GM23338 (cell line): ENCODE results near the gene FOXC2. TPM values are rescaled to one million over a fixed set of nuclear protein-coding genes. Genes with fewer than 3 reads are reported as not detected.

Experiments used
- ATAC-seq: fragments of 200-7000 bp; cut with Tn5 transposase; 3 replicates; pipeline ENCODE4 v1.9.1; 2020
- DNase-seq: peaks from one replicate; pipeline ENCODE4 v3.0.0-alpha.2; 2015; ENCODE audit warnings: low spot score
- H2AFZ ChIP-seq: fragments of 200-600 bp; sonication (generic); 2 replicates; pipeline ENCODE4 v1.8.0; 2016; ENCODE audit warnings: antibody characterized with exemption, mild to moderate bottlenecking, moderate library complexity
- H3F3A ChIP-seq: fragments of 200-600 bp; sonication (generic); replicated peaks from 2 replicates; pipeline ENCODE4 v1.8.0; 2017; ENCODE audit warnings: antibody characterized with exemption, mixed run types, low read depth
- H3K27ac ChIP-seq: fragments of 200-600 bp; sonication (generic); 2 replicates; pipeline ENCODE4 v1.6.1; 2016; ENCODE audit warnings: low read depth
- H3K27me3 ChIP-seq: fragments of 200-600 bp; sonication (generic); 2 replicates; pipeline ENCODE4 v1.8.0; 2016; ENCODE audit warnings: mild to moderate bottlenecking, mixed run types, moderate library complexity; ENCODE audit not compliant: insufficient read depth
- H3K36me3 ChIP-seq: fragments of 200-600 bp; sonication (generic); 2 replicates; pipeline ENCODE4 v1.8.0; 2016; ENCODE audit warnings: mild to moderate bottlenecking; ENCODE audit not compliant: insufficient read depth
- H3K4me1 ChIP-seq: fragments of 200-600 bp; sonication (generic); 2 replicates; pipeline ENCODE4 v1.8.0; 2016; ENCODE audit warnings: mild to moderate bottlenecking, moderate library complexity; ENCODE audit not compliant: insufficient read depth
- H3K4me2 ChIP-seq: fragments of 200-600 bp; sonication (generic); 2 replicates; pipeline ENCODE4 v1.7.1; 2017; ENCODE audit warnings: mixed run types
- H3K4me3 ChIP-seq: fragments of 200-600 bp; sonication (generic); 2 replicates; pipeline ENCODE4 v1.6.1; 2016; ENCODE audit warnings: mixed run types
- H3K79me2 ChIP-seq: fragments of 200-600 bp; sonication (generic); replicated peaks from 2 replicates; pipeline ENCODE4 v1.8.0; 2017; ENCODE audit warnings: mild to moderate bottlenecking; ENCODE audit not compliant: insufficient read depth
- H3K9me2 ChIP-seq: fragments of 200-600 bp; sonication (generic); 2 replicates; pipeline ENCODE4 v1.8.0; 2017; ENCODE audit not compliant: insufficient read depth
- H4K20me1 ChIP-seq: fragments of 200-600 bp; sonication (generic); replicated peaks from 2 replicates; pipeline ENCODE4 v1.8.0; 2017; ENCODE audit warnings: mild to moderate bottlenecking; ENCODE audit not compliant: insufficient read depth
- H3K27ac Mint-ChIP-seq: 2 replicates; pipeline ENCODE4 v1.8.0; 2020; ENCODE audit warnings: inconsistent platforms, mild to moderate bottlenecking, moderate library complexity, mixed read lengths
- H3K27me3 Mint-ChIP-seq: 3 replicates; pipeline ENCODE4 v1.8.0; 2022; ENCODE audit warnings: low read depth, mild to moderate bottlenecking, moderate library complexity, mixed read lengths, inconsistent platforms; ENCODE audit not compliant: insufficient read depth, poor library complexity
- H3K36me3 Mint-ChIP-seq: 3 replicates; pipeline ENCODE4 v1.8.0; 2021; ENCODE audit warnings: low read depth, mild to moderate bottlenecking, inconsistent platforms, moderate library complexity, mixed read lengths
- H3K4me1 Mint-ChIP-seq: 3 replicates; pipeline ENCODE4 v1.8.0; 2020; ENCODE audit warnings: mild to moderate bottlenecking, inconsistent platforms, mixed read lengths
- H3K4me3 Mint-ChIP-seq: 3 replicates; pipeline ENCODE4 v1.8.0; 2021; ENCODE audit warnings: moderate library complexity, mild to moderate bottlenecking, inconsistent platforms, mixed read lengths
- H3K9me3 Mint-ChIP-seq: 3 replicates; pipeline ENCODE4 v1.8.0; 2020; ENCODE audit warnings: moderate library complexity, mild to moderate bottlenecking, inconsistent platforms, mixed read lengths
- CREB1 ChIP-seq: fragments of 250-450 bp; sonication (Bioruptor Pico); IDR thresholded peaks from 2 replicates; pipeline ENCODE4 v1.5.0; 2020; ENCODE audit warnings: low read depth, mild to moderate bottlenecking, moderate library complexity
- CTCF ChIP-seq, 2 experiments: fragments of 200-600 bp in 1 of 2; sonication (generic) in 1 of 2; conservative IDR thresholded peaks; 2 replicates each; pipeline versions ENCODE4 v1.5.1 to v1.6.1; 2016 to 2017; ENCODE audit warnings: antibody characterized with exemption in 2 of 2, low read depth in 2 of 2, mild to moderate bottlenecking in 2 of 2, moderate library complexity in 1 of 2
- EZH2 ChIP-seq: fragments of 200-600 bp; sonication (generic); IDR thresholded peaks from one replicate; pipeline ENCODE4 v1.8.0; 2017; ENCODE audit warnings: antibody characterized with exemption, mild to moderate bottlenecking, low read depth; ENCODE audit not compliant: unreplicated experiment
- EZH2phosphoT487 ChIP-seq: fragments of 200-600 bp; sonication (generic); IDR thresholded peaks from one replicate; pipeline ENCODE4 v1.8.1; 2018; ENCODE audit warnings: antibody characterized with exemption; ENCODE audit not compliant: unreplicated experiment
- JUNB ChIP-seq: IDR thresholded peaks from one replicate; pipeline ENCODE4 v1.6.1; 2016; ENCODE audit warnings: antibody characterized with exemption; ENCODE audit not compliant: unreplicated experiment
- NANOG ChIP-seq: IDR thresholded peaks from 2 replicates; pipeline ENCODE4 v1.6.1; 2016; ENCODE audit warnings: antibody characterized with exemption, borderline replicate concordance
- POLR2AphosphoS5 ChIP-seq: IDR thresholded peaks from 2 replicates; pipeline ENCODE4 v1.6.1; 2016; ENCODE audit warnings: antibody characterized with exemption, low read depth
- REST ChIP-seq: IDR thresholded peaks from one replicate; pipeline ENCODE4 v1.6.1; 2018; ENCODE audit warnings: antibody characterized with exemption; ENCODE audit not compliant: unreplicated experiment
- STAT1 ChIP-seq: IDR thresholded peaks from one replicate; pipeline ENCODE4 v1.6.1; 2016; ENCODE audit warnings: antibody characterized with exemption; ENCODE audit not compliant: unreplicated experiment
- ZNF114 ChIP-seq: fragments of 250-450 bp; sonication (Bioruptor Pico); IDR thresholded peaks from 2 replicates; pipeline ENCODE4 v1.5.0; 2020; ENCODE audit warnings: mild to moderate bottlenecking, moderate library complexity
- ZNF331 ChIP-seq: fragments of 250-450 bp; sonication (Bioruptor Pico); IDR thresholded peaks from 2 replicates; pipeline ENCODE4 v1.5.0; 2020; ENCODE audit warnings: low read depth, mild to moderate bottlenecking, moderate library complexity
- ZNF462 ChIP-seq: fragments of 250-450 bp; sonication (Bioruptor Pico); IDR thresholded peaks from 2 replicates; pipeline ENCODE4 v1.5.0; 2020; ENCODE audit warnings: mild to moderate bottlenecking, moderate library complexity
- polyA plus RNA-seq: library from polyadenylated mRNA; unstranded; fragments of >200 nt; fragmentation: Nextera tagmentation; extraction: Ambion mirVana; gene quantifications from 2 replicates; pipeline ENCODE4 v1.2.1, GENCODE V29; 2016
- total RNA-seq: library from RNA; depleted of rRNA; stranded (reverse); fragments of >200 nt; shearing (Covaris generic); gene quantifications from 2 replicates; pipeline ENCODE4 v1.2.3, GENCODE V29; 2014
- TF ChIP-seq, protein P1 (sequence below): IDR thresholded peaks from 2 replicates; pipeline ENCODE4 v1.6.1; 2016; ENCODE audit warnings: antibody characterized with exemption

FOXC2 gene
- total and polyA plus RNA-seq, 2 experiments from 2014 or later = 0.16 TPM; not detected in 1

DNA sequence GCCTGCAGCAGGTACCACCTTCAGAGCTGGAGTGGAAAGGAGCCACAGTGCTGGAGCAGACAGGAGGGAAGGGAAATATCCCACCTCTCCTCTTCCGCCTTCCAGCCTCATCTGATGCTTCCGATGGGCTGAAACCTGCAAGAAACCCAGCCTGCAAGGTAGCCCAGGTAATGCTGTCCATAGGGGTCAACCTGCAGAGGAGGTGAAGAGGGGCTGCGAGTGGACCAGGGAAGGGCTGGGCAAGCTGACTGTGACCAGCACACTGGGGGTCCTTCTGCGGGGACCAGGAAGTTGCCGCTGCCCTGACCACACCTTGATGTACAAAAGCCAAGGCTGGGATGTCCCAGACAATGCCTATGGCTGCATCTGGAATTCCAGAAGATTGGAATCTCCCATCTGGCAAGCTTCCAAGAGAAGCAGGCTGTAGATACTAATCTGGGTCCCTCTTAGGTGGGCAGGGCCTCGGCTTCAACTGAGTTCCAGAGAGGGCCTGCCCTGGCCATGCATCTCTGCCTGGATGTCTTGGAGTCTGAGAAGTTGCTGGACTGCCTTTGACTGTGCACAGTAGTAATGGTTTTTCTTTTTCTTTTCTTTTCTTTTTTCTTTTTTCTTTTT, 17.5 kb downstream of the FOXC2 start:
- TF ChIP-seq CREB1 = no peak
- no peak for TF ChIP-seq POLR2AphosphoS5
- no peak for TF ChIP-seq JUNB
- no peak for TF ChIP-seq ZNF114 (CRISPR knock-in tag)
- TF ChIP-seq EZH2phosphoT487 = no peak
- TF ChIP-seq ZNF331 (CRISPR knock-in tag) = no peak
- TF ChIP-seq, protein P1, sequence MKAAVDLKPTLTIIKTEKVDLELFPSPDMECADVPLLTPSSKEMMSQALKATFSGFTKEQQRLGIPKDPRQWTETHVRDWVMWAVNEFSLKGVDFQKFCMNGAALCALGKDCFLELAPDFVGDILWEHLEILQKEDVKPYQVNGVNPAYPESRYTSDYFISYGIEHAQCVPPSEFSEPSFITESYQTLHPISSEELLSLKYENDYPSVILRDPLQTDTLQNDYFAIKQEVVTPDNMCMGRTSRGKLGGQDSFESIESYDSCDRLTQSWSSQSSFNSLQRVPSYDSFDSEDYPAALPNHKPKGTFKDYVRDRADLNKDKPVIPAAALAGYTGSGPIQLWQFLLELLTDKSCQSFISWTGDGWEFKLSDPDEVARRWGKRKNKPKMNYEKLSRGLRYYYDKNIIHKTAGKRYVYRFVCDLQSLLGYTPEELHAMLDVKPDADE = no peak
- no peak for TF ChIP-seq ZNF462 (CRISPR knock-in tag)
- TF ChIP-seq CTCF (conservative IDR thresholded peaks at IDR 0.05; ENCODE audit: low read depth in 2 of 2) = no peak
- TF ChIP-seq NANOG = no peak
- TF ChIP-seq REST = no peak
- no peak for TF ChIP-seq STAT1
- no peak for TF ChIP-seq EZH2
- H3K27me3 ChIP-seq = peaks cover 44% of the 10 kb centered on the region
- H2AFZ ChIP-seq = no peak overlapping the region
- H3K27ac ChIP-seq = no peak overlapping the region
- Mint-ChIP-seq H3K4me1 (peaks cover 12% of the 10 kb centered on the region), H3K36me3 (no peaks in the 10 kb centered on the region), H3K9me3 (no peaks in the 10 kb centered on the region; the same call in 2 of the 3 replicates), H3K27ac (no peak overlapping the region), H3K4me3 (no peak overlapping the region), H3K27me3 (peaks cover 30% of the 10 kb centered on the region)
- ATAC-seq = no peak
- H3K4me1 ChIP-seq = no peaks in the 10 kb centered on the region; the same call in 1 of the 2 replicates
- H3F3A ChIP-seq = 0 out of 2 replicates have a peak, but pooled peaks cover 3% of the 10 kb centered on the region
- no peaks in the 10 kb centered on the region for H4K20me1 ChIP-seq
- no peaks in the 10 kb centered on the region for H3K36me3 ChIP-seq
- H3K4me3 ChIP-seq = no peak overlapping the region
- H3K9me2 ChIP-seq = 0 out of 2 replicates have a peak, but pooled peaks cover 9% of the 10 kb centered on the region
- H3K79me2 ChIP-seq = no peaks in the 10 kb centered on the region
- H3K4me2 ChIP-seq = no peak overlapping the region
- DNase-seq = no peak
